Mesendoderm (in vitro differentiated cells): ENCODE results near the gene AFAP1.

ENCODE experiments used
- DNase-seq: peaks from one replicate; pipeline ENCODE4 v3.0.0; 2013
- H2AK5ac ChIP-seq: 2 replicates; pipeline ENCODE4 v1.6.1; 2013; ENCODE audit warnings: low read length, inconsistent platforms
- H2BK120ac ChIP-seq: 2 replicates; pipeline ENCODE4 v1.6.1; 2013; ENCODE audit warnings: low read depth, mild to moderate bottlenecking, low read length, moderate library complexity, mixed read lengths
- H2BK15ac ChIP-seq: replicated peaks from 2 replicates; pipeline ENCODE4 v1.6.1; 2013; ENCODE audit warnings: low read depth, mild to moderate bottlenecking, moderate library complexity
- H2BK5ac ChIP-seq: 2 replicates; pipeline ENCODE4 v1.6.1; 2013; ENCODE audit warnings: low read length, inconsistent platforms
- H3K18ac ChIP-seq: 2 replicates; pipeline ENCODE4 v1.6.1; 2013; ENCODE audit warnings: mild to moderate bottlenecking, low read length, mixed read lengths
- H3K23ac ChIP-seq: one replicate; pipeline ENCODE4 v1.6.1; 2013; ENCODE audit warnings: low read length
- H3K27ac ChIP-seq: 2 replicates; pipeline ENCODE4 v1.5.1; 2013; ENCODE audit warnings: low read depth, mild to moderate bottlenecking, inconsistent platforms, low read length, moderate library complexity
- H3K27me3 ChIP-seq: 2 replicates; pipeline ENCODE4 v1.6.1; 2013; ENCODE audit warnings: low read length, control low read depth, mild to moderate bottlenecking, inconsistent platforms; ENCODE audit not compliant: insufficient read depth, poor library complexity
- H3K36me3 ChIP-seq: 2 replicates; pipeline ENCODE4 v1.6.1; 2013; ENCODE audit warnings: low read length, inconsistent platforms; ENCODE audit not compliant: control insufficient read depth, insufficient read depth
- H3K4ac ChIP-seq: one replicate; pipeline ENCODE4 v1.6.1; 2013; ENCODE audit warnings: low read depth, mild to moderate bottlenecking, low read length, moderate library complexity
- H3K4me1 ChIP-seq: 2 replicates; pipeline ENCODE4 v1.6.1; 2013; ENCODE audit warnings: low read depth, low read length, inconsistent platforms; ENCODE audit not compliant: control insufficient read depth
- H3K4me2 ChIP-seq: 2 replicates; pipeline ENCODE4 v1.6.1; 2013; ENCODE audit warnings: low read length
- H3K4me3 ChIP-seq: 2 replicates; pipeline ENCODE4 v1.5.1; 2013; ENCODE audit warnings: mild to moderate bottlenecking, low read length
- H3K56ac ChIP-seq: one replicate; pipeline ENCODE4 v1.6.1; 2013; ENCODE audit warnings: low read length
- H3K79me1 ChIP-seq: 2 replicates; pipeline ENCODE4 v1.6.1; 2013; ENCODE audit warnings: low read length, inconsistent platforms
- H3K79me2 ChIP-seq: 2 replicates; pipeline ENCODE4 v1.6.1; 2013; ENCODE audit warnings: mild to moderate bottlenecking, low read length; ENCODE audit not compliant: control insufficient read depth, insufficient read depth
- H3K9ac ChIP-seq: 2 replicates; pipeline ENCODE4 v1.6.1; 2013; ENCODE audit warnings: low read length, inconsistent platforms
- H4K5ac ChIP-seq: one replicate; pipeline ENCODE4 v1.6.1; 2013; ENCODE audit warnings: low read length
- H4K8ac ChIP-seq: one replicate; pipeline ENCODE4 v1.6.1; 2013; ENCODE audit warnings: low read depth, mild to moderate bottlenecking, control low read depth, low read length, moderate library complexity
- WGBS: extraction: QIAGEN DNeasy Blood & Tissue Kit; methylation state at CpG from one replicate; pipeline ENCODE4 v1.1.7; 2013; ENCODE audit warnings: low lambda C conversion rate, missing lambda C conversion rate; ENCODE audit not compliant: insufficient coverage; ENCODE audit errors: extremely low coverage; 5-methylcytosine and 5-hydroxymethylcytosine counted together

The AFAP1 gene

DNA sequence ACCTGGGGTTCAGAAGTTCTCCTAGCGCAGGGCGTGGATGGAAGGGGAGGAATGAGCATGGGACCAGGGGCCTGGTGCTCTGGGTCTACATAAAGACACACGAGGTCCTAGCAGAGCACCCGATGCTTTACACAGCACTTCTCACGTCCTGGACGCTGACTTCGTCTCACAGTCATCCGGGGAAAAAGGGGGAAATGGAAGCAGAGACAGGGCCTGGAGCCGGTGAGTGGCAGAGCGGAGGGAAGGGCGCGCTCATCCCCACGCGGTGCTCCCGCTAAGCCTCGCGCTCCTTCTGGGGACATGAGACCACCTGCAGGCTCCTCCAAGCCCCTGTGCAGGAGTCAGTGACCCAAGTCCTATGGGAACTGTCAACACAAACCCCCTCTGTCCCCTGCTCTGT, 157.7 kb downstream of the AFAP1 start:
- no peak overlapping the region for H3K18ac ChIP-seq
- H2AK5ac ChIP-seq, result no peak overlapping the region
- peaks cover 7% of the 10 kb centered on the region for H3K36me3 ChIP-seq
- no peaks in the 10 kb centered on the region for H3K4me1 ChIP-seq
- no peak overlapping the region for H3K4me2 ChIP-seq
- WGBS, result no CpG with 5 or more reads among the region's 17 CpGs
- H3K79me1 ChIP-seq, result no peaks in the 10 kb centered on the region
- H3K56ac ChIP-seq, result no peak overlapping the region
- no peak overlapping the region for H3K27ac ChIP-seq
- H3K9ac ChIP-seq, result no peak overlapping the region
- DNase-seq, result no peak
- no peaks in the 10 kb centered on the region for H3K27me3 ChIP-seq
- no peak overlapping the region for H3K4me3 ChIP-seq
- H3K23ac ChIP-seq, result no peak overlapping the region
- H2BK15ac ChIP-seq, result no peak overlapping the region
- no peak overlapping the region for H4K8ac ChIP-seq
- no peaks in the 10 kb centered on the region for H3K79me2 ChIP-seq
- no peak overlapping the region for H4K5ac ChIP-seq
- H3K4ac ChIP-seq, result no peak overlapping the region
- H2BK5ac ChIP-seq, result no peak overlapping the region
- H2BK120ac ChIP-seq, result no peak overlapping the region

DNA sequence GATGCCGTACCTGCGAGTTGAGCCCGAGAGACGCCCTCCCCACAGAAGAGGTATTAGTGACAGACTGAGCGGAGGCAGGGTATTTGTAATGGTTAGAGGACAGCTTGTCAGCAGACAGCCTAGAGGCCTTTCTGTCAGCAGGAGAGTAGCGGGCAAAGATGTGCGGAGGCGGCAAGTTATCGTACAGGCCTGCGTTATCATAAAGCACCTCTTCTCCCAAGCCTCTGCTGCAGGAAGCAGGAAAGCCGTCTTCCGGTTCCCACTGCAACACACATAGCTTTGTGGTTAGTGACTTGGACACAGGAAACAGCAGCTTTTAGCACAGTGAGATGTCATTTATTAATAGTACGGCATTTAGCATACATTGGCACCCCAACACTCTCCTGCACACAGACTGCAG, 158.3 kb downstream of the AFAP1 start:
- H2BK15ac ChIP-seq, result no peak overlapping the region
- peaks cover 7% of the 10 kb centered on the region for H3K36me3 ChIP-seq
- H3K23ac ChIP-seq, result no peak overlapping the region
- no peak overlapping the region for H3K4me3 ChIP-seq
- no peaks in the 10 kb centered on the region for H3K27me3 ChIP-seq
- no peak overlapping the region for H3K4me2 ChIP-seq
- no peak overlapping the region for H3K56ac ChIP-seq
- no peak overlapping the region for H3K27ac ChIP-seq
- H3K4ac ChIP-seq, result no peak overlapping the region
- H3K4me1 ChIP-seq, result no peaks in the 10 kb centered on the region
- no peak overlapping the region for H4K8ac ChIP-seq
- H3K9ac ChIP-seq, result no peak overlapping the region
- H3K79me2 ChIP-seq, result no peaks in the 10 kb centered on the region
- H2AK5ac ChIP-seq, result no peak overlapping the region
- no peak overlapping the region for H2BK120ac ChIP-seq
- H3K79me1 ChIP-seq, result no peaks in the 10 kb centered on the region
- no peak overlapping the region for H3K18ac ChIP-seq
- H2BK5ac ChIP-seq, result no peak overlapping the region
- no peak overlapping the region for H4K5ac ChIP-seq
- no peak for DNase-seq
- no CpG with 5 or more reads among the region's 13 CpGs for WGBS

GRCh38 chr4:7780751-7781348, 158.8 kb downstream of the AFAP1 start:
- no peak overlapping the region for H2BK120ac ChIP-seq
- H3K4me2 ChIP-seq, result no peak overlapping the region
- no peaks in the 10 kb centered on the region for H3K4me1 ChIP-seq
- H3K18ac ChIP-seq, result no peak overlapping the region
- DNase-seq, result no peak
- H3K27me3 ChIP-seq, result no peaks in the 10 kb centered on the region
- no peaks in the 10 kb centered on the region for H3K79me2 ChIP-seq
- no peak overlapping the region for H2BK15ac ChIP-seq
- H3K4ac ChIP-seq, result no peak overlapping the region
- no peak overlapping the region for H2BK5ac ChIP-seq
- H3K79me1 ChIP-seq, result no peaks in the 10 kb centered on the region
- no peak overlapping the region for H4K8ac ChIP-seq
- H3K23ac ChIP-seq, result no peak overlapping the region
- no peak overlapping the region for H3K27ac ChIP-seq
- H2AK5ac ChIP-seq, result no peak overlapping the region
- no peak overlapping the region for H3K9ac ChIP-seq
- no peak overlapping the region for H4K5ac ChIP-seq
- H3K56ac ChIP-seq, result no peak overlapping the region
- WGBS, result no CpG with 5 or more reads among the region's 5 CpGs
- H3K36me3 ChIP-seq, result peaks cover 6% of the 10 kb centered on the region
- H3K4me3 ChIP-seq, result no peak overlapping the region

- H4K8ac ChIP-seq, result no peak overlapping the region
- no peaks in the 10 kb centered on the region for H3K79me2 ChIP-seq
- no peak overlapping the region for H2AK5ac ChIP-seq
- no peaks in the 10 kb centered on the region for H3K4me1 ChIP-seq
- no peak overlapping the region for H3K23ac ChIP-seq
- no peak overlapping the region for H2BK5ac ChIP-seq
- no CpG with 5 or more reads among the region's 5 CpGs for WGBS
- no peak overlapping the region for H4K5ac ChIP-seq
- no peak overlapping the region for H3K56ac ChIP-seq
- H3K4ac ChIP-seq, result no peak overlapping the region
- H3K18ac ChIP-seq, result no peak overlapping the region
- no peaks in the 10 kb centered on the region for H3K27me3 ChIP-seq
- no peak for DNase-seq
- H3K27ac ChIP-seq, result no peak overlapping the region
- H2BK15ac ChIP-seq, result no peak overlapping the region
- H2BK120ac ChIP-seq, result no peak overlapping the region
- no peak overlapping the region for H3K9ac ChIP-seq
- no peak overlapping the region for H3K4me3 ChIP-seq
- H3K79me1 ChIP-seq, result no peaks in the 10 kb centered on the region
- peaks cover 9% of the 10 kb centered on the region for H3K36me3 ChIP-seq
- no peak overlapping the region for H3K4me2 ChIP-seq
Observed at GRCh38 chr4:7779432-7779768, 160.3 kb downstream of the AFAP1 start.

DNA sequence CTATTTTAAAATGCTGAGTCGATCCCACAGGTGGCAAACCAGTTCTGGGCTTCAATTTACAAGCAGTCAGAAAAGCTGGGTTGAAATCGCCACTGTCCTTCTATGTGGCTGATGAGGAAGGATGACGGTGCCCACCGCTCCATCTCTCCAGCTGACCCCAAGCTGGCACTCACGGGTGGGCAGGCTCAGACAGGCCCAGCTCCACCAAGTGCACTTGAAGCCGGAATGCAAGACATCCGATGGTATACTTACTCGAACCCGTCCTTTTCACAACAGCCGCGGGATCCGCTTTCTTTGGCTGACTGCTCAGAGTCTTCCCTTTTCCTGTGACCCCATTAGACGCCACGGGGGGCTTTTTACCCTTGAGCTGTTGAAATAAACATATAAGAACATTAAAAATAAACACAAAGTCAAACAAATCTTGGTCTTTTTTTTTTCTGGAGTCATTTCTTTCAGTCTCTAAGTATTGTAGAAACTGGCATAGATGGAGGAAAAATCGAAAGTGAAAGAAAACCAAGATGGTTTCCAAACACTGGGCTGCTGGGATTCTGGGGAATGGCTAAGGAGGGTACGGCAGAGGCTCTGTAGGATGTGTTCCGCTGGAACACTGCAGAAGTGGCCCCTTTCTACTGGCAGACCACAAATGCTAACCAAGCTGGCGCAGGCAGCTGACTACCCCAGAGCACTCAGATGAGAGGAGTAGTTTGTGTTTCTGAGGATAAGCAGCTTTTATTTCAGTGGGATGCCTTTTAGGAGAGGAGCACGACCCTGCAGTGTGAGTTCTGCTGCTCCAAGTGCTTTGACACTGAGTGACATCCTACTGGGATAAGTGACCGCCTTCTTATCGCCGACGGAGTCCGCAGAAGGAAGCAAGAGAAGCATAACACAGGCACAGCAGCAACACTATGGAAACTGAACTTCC, 160.9 kb downstream of the AFAP1 start:
- Histone ChIP-seq H3K36me3 (peaks cover 11% of the 10 kb centered on the region), H3K4me2 (no peak overlapping the region), H3K23ac (no peak overlapping the region), H3K4me3 (no peak overlapping the region), H4K8ac (no peak overlapping the region), H4K5ac (no peak overlapping the region), H2AK5ac (no peak overlapping the region), H2BK15ac (no peak overlapping the region), H3K79me1 (no peaks in the 10 kb centered on the region), H3K79me2 (no peaks in the 10 kb centered on the region), H3K4me1 (no peaks in the 10 kb centered on the region), H2BK5ac (no peak overlapping the region), H3K18ac (no peak overlapping the region), H3K56ac (no peak overlapping the region), H3K27ac (no peak overlapping the region), H2BK120ac (no peak overlapping the region), H3K4ac (no peak overlapping the region), H3K9ac (no peak overlapping the region), H3K27me3 (no peaks in the 10 kb centered on the region)
- DNase-seq, result no peak
- WGBS, result no CpG with 5 or more reads among the region's 24 CpGs
